Measurements from ENCODE around the gene TAOK3.

DNA sequence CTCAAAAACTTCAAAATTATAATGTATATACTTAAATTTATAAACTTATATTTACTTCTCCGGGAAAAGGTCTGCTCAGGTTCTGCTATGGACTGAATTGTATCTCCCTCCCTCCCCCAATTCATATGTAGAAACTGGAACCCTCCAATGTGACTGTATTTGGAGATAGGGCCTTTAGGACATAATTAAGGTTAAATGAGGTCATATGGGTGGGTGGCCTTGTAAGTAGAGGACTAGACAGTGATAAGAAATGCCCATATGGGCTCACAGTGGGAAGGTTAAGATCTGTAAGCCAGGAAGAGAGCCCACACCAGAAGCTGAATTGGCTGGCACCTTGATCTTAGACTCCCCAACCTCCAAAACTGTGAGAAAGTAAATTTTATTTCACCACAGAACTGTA, 84.5 kb downstream of the TAOK3 start:
- no peak for TF ChIP-seq EZH2 (IDR thresholded peaks at IDR 0.05; ENCODE audit: low read depth)
- TF ChIP-seq, protein P1, sequence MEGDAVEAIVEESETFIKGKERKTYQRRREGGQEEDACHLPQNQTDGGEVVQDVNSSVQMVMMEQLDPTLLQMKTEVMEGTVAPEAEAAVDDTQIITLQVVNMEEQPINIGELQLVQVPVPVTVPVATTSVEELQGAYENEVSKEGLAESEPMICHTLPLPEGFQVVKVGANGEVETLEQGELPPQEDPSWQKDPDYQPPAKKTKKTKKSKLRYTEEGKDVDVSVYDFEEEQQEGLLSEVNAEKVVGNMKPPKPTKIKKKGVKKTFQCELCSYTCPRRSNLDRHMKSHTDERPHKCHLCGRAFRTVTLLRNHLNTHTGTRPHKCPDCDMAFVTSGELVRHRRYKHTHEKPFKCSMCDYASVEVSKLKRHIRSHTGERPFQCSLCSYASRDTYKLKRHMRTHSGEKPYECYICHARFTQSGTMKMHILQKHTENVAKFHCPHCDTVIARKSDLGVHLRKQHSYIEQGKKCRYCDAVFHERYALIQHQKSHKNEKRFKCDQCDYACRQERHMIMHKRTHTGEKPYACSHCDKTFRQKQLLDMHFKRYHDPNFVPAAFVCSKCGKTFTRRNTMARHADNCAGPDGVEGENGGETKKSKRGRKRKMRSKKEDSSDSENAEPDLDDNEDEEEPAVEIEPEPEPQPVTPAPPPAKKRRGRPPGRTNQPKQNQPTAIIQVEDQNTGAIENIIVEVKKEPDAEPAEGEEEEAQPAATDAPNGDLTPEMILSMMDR (conservative IDR thresholded peaks at IDR 0.05), result no peak
